OCI-LY3 (cell line): ENCODE data around the gene BRME1.

Experiments
- H2AFZ ChIP-seq: fragments of 200-600, 300-600 bp; shearing (Covaris generic); 2 replicates; pipeline ENCODE4 v1.6.0; 2014; ENCODE audit warnings: antibody characterized with exemption, low read depth, low read length
- H3K27ac ChIP-seq: fragments of 200-600, 300-600 bp; sonication (generic); 2 replicates; pipeline ENCODE4 v1.5.1; 2014; ENCODE audit warnings: mild to moderate bottlenecking, low read length, moderate library complexity, mixed read lengths
- H3K27me3 ChIP-seq: fragments of 200-600, 300-600 bp; sonication (generic); 2 replicates; pipeline ENCODE4 v1.6.1; 2014; ENCODE audit warnings: low read depth, low read length, mixed read lengths
- H3K36me3 ChIP-seq: fragments of 200-600, 300-600 bp; sonication (generic); replicated peaks from 2 replicates; pipeline ENCODE3; 2014; ENCODE audit warnings: low read depth, low read length, mixed read lengths
- H3K4me1 ChIP-seq: fragments of 300-600, 200-600 bp; sonication (generic); 2 replicates; pipeline ENCODE4 v1.6.1; 2014; ENCODE audit warnings: low read length, mixed read lengths
- H3K4me2 ChIP-seq: fragments of 200-600, 300-600 bp; sonication (generic); 2 replicates; pipeline ENCODE4 v1.6.1; 2014; ENCODE audit warnings: low read length, mixed read lengths
- H3K4me3 ChIP-seq: fragments of 300-600, 200-600 bp; sonication (generic); 2 replicates; pipeline ENCODE4 v1.5.1; 2014; ENCODE audit warnings: antibody characterized with exemption, mild to moderate bottlenecking, low read length, moderate library complexity
- H3K79me2 ChIP-seq: fragments of 300-600, 200-600 bp; shearing (Covaris generic); 2 replicates; pipeline ENCODE4 v1.6.1; 2014; ENCODE audit warnings: mild to moderate bottlenecking, low read length, mixed read lengths
- H3K9ac ChIP-seq: fragments of 300-600, 200-600 bp; shearing (Covaris generic); 2 replicates; pipeline ENCODE4 v1.6.0; 2014; ENCODE audit warnings: mild to moderate bottlenecking, low read length, moderate library complexity
- H3K9me3 ChIP-seq: fragments of 200-600, 300-600 bp; shearing (Covaris generic); 2 replicates; pipeline ENCODE4 v1.6.1; 2014; ENCODE audit warnings: low read length, mixed read lengths; ENCODE audit not compliant: insufficient read depth
- H4K20me1 ChIP-seq: fragments of 200-600, 300-600 bp; sonication (generic); 2 replicates; pipeline ENCODE4 v1.6.1; 2016; ENCODE audit warnings: low read length, mixed read lengths; ENCODE audit not compliant: insufficient read depth
- CTCF ChIP-seq: fragments of 200-600, 300-600 bp; sonication (generic); IDR thresholded peaks from 2 replicates; pipeline ENCODE4 v1.5.1; 2014; ENCODE audit warnings: antibody characterized with exemption, low read length, low read depth
- EZH2phosphoT487 ChIP-seq: fragments of 200-600 bp; shearing (Covaris generic); IDR thresholded peaks from 2 replicates; pipeline ENCODE4 v1.6.1; 2018; ENCODE audit warnings: antibody characterized with exemption, mixed run types, low read depth

The BRME1 gene

GRCh38 chr19:13839130-13839937, 66.6 kb downstream of the BRME1 start:
- Histone ChIP-seq H3K9ac (peak overlapping the region; percentile 72), H3K4me3 (peak overlapping the region; percentile 74), H3K4me2 (peak overlapping the region; percentile 90), H3K27ac (peak overlapping the region; percentile 64), H2AFZ (no peak overlapping the region; the same call in 1 of the 2 replicates), H3K79me2 (peaks cover 35% of the 10 kb centered on the region), H3K36me3 (peaks cover 2% of the 10 kb centered on the region), H4K20me1 (no peaks in the 10 kb centered on the region; the same call in 1 of the 2 replicates), H3K4me1 (peaks cover 57% of the 10 kb centered on the region), H3K9me3 (no peaks in the 10 kb centered on the region), H3K27me3 (no peaks in the 10 kb centered on the region)
- TF ChIP-seq EZH2phosphoT487 (no peak), CTCF (no peak)

- Histone ChIP-seq H3K27ac (peak overlapping the region; percentile 64), H3K79me2 (peaks cover 35% of the 10 kb centered on the region), H4K20me1 (no peaks in the 10 kb centered on the region; the same call in 1 of the 2 replicates), H3K36me3 (peaks cover 2% of the 10 kb centered on the region), H3K4me3 (peak overlapping the region; percentile 74), H3K27me3 (no peaks in the 10 kb centered on the region), H3K9me3 (no peaks in the 10 kb centered on the region), H2AFZ (no peak overlapping the region; the same call in 1 of the 2 replicates), H3K9ac (peak overlapping the region; percentile 72), H3K4me2 (peak overlapping the region; percentile 90), H3K4me1 (peaks cover 55% of the 10 kb centered on the region)
- TF ChIP-seq EZH2phosphoT487 (no peak), CTCF (no peak)
Observed at GRCh38 chr19:13838435-13839129, 67.3 kb downstream of the BRME1 start.

- Histone ChIP-seq H3K4me1 (peaks cover 47% of the 10 kb centered on the region), H3K4me2 (peak overlapping the region; percentile 76), H3K4me3 (no peak overlapping the region), H3K9me3 (no peaks in the 10 kb centered on the region), H3K27me3 (no peaks in the 10 kb centered on the region), H3K79me2 (peaks cover 24% of the 10 kb centered on the region), H3K27ac (peak overlapping the region; percentile 66), H3K9ac (peak overlapping the region; percentile 59; the same call in 1 of the 2 replicates), H3K36me3 (peaks cover 2% of the 10 kb centered on the region), H4K20me1 (no peaks in the 10 kb centered on the region; the same call in 1 of the 2 replicates), H2AFZ (no peak overlapping the region)
- TF ChIP-seq CTCF (no peak), EZH2phosphoT487 (no peak)
Observed at GRCh38 chr19:13835791-13836723, 69.9 kb downstream of the BRME1 start.
